Activated CD4-positive, alpha-beta T cell treated with anti-CD3 and anti-CD28 coated beads for 24 hours (primary cell): Measurements from ENCODE around the gene HEXD.
A peak's percentile ranks its signal among the peaks of the same experiment; 100 is the strongest.

Experiments
- DNase-seq, 2 donors: peaks; one replicate each; pipeline ENCODE4 v3.0.0-alpha.2; 2020; ENCODE audit warnings: low read depth in 2 of 2

Gene HEXD

DNA sequence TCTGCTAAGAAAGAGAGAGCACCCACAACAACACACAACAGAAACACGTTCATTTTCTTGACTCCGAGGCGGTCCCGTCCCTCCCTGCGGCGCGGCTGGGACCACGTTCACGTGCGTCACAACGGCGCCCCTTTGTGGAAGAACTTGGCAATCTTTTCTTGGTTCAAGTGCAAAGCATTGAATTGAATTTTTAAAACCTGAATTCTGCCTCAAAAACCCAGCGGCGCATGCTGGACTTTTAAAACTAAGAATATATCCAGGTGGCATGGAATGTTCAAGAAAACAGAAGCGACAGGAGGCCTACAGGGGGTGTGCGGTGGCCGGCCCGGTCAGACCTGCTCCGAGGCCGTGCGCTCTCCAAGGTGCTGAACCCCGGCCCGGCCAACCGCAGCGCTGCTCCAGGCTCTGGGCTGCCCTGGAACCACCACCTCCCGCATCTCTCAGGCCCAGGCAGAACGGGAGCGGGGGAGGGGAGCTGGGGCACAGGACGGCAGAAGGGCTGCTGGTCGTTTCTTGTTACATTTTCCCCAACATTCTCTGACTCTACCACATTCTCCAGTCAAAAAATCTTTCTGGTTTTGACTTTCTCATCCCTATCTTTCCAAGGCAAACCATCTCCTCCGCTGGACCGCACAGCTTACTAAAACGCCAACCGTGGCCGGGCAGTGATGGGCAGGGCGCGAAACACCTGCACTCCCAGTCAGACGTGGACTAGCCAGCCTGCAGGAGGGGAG is 3.4 kb upstream of the HEXD start:
- DNase-seq, result peak; percentile 62 to 69

DNA sequence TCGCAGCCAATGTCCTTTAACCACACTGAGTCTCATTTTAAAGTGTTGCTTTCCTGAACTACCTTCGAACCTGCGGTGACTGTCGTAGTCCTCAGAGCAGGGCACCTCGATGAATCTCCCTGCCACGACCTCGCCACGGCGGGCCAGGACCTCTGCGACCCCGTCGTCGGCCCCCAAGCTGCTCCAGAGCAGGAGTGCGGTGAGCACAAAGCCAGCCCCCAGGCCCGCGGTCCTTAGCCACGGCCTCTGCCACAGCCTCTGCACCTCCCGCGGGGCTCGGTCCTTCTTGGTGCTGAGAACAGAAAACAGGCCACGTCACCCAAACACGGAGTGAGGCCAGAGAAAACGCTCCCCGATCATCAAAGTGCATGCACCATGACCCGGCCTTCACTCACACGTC is 2.8 kb upstream of the HEXD start:
- DNase-seq, result no peak

DNA sequence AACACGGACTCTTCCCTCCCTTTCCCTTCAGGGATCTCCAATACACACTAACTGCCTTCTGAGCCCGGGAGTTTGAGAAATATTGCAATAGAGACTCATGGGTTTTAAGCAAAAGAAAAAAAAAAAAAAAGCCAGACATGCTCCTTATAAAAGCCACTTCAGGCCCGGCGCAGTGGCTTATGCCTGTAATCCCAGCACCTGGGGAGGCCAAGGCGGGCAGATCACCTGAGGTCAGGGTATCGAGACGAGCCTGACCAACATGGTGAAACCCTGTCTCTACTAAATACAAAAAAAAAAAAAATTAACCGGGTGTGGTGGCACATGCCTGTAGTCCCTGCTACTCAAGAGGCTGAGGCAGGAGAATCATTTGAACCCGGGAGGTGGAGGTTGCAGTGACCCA is 2.4 kb upstream of the HEXD start:
- DNase-seq, result no peak

DNA sequence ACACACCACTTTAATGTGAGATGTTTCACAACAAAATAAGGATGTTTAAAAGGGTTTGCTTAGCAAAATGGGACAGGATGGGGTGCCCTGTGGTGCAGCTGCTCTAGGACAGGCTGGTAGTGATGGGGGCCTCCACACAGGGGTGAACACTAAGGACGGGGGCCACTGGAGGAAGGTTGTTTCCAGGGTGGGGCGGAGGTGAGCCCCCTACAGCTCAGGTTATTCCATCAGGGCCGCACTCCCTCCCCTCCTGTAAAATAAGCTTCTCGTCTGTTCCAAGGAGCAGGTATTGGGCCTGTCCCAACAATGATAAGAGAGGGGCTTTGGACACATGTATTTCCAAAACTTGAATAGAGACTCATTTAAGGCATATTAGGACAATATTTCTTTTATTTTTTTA is 1.9 kb upstream of the HEXD start:
- no peak for DNase-seq

DNA sequence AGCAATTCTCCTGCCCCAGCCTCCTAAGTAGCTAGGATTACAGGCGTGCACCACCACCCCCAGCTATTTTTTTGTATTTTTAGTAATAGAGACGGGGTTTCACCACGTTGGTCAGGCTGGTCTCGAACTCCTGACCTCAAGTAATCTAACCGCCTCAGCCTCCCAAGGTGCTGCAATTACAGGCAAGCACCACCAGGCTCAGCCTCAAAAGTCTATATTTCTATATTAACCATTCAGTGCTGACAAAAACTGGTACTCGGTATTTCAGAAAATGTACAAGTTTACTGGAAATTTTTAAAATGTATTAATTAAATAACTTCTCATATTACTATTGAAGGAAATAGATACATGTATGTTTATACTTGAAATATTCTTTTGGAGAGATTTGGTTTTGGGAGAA is 1.4 kb upstream of the HEXD start:
- no peak for DNase-seq

DNA sequence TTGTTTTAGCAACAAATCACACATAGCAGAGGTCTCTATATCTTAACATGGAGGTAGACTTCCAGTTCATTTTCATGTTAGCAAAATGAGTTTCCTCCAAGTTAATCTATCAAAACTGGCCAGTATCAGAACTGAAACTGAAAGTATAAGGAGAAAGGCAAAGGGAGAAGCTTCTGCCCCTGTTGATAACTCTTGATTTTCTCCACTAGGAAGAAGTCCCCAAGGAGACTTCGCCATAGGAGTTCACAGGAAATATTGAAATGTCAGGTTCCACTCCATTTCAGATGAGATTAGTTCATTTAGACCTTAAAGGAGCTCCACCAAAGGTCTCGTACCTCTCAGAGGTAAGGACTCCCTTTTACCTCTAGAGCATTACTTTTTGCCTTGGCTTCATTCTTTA is 1.4 kb downstream of the HEXD start:
- no peak for DNase-seq

DNA sequence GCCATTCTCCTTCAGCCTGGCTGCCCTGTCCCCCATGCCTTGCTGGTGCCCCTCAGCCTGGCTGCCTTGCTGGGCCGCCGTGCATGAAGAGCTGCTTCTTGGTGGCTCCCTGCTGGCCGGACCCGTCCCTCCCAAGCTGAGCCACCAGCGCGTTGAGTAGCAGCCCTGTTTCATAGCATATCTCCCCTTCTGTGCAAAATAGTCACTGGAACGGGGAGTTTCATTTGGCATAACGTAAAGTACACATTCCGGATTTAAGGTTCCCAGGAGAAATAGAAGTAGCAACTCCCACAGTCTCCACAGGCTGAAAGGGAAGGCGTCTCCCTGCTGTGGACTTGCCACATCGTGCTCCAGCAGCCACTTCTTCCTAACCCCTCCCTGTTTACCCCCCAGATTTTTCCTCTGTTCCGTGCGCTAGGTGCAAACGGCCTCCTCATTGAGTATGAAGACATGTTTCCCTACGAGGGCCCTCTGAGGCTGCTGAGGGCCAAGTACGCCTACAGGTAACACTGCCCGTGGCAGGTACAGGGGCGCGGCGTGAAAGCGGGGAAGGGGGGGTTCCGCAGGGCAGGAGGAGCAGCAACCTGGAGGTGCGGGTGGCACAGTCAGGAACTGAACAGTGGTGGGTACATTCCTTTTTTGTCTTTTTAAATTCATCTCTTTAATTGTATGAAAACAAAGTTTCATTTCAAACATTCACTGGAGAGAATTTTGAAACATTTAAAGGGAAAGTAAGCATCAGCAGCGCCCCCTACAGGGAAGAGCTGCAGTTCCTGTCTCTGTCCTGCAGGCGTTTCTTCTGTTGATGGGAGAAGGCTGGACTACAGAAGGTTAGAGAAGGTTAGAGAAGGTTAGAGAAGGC is 6.1 kb downstream of the HEXD start:
- peak; percentile 39 to 56 for DNase-seq

DNA sequence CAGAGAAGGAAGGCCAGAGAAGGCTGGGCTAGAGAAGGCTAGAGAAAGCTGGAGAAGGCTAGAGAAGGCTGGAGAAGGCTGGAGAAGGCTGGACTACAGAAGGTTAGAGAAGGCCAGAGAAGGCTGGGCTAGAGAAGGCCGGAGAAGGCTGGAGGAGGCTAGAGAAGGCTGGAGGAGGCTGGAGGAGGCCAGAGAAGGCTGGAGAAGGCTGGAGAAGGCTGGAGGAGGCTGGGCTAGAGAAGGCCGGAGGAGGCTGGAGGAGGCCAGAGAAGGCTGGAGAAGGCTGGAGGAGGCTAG is 6.7 kb downstream of the HEXD start:
- DNase-seq, result no peak

DNA sequence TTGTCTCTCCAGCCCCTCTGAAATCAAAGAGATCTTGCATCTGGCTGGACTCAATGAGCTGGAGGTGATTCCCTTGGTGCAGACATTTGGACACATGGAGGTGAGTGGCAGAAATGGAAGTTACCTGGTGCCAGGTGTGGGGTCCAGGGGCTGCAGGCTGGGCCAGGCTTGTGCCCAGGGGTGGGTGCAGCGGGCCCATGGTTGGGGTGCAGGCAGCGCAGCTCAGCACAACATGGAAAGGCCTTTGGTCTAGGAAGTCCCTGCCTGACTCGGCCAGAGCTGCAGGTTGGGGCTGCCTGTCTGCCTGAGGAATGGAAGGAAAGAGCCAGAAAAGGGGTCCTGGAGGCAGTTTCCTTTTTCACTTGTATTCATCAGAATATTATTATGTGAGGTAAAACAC is 10.4 kb downstream of the HEXD start:
- DNase-seq, result no peak

DNA sequence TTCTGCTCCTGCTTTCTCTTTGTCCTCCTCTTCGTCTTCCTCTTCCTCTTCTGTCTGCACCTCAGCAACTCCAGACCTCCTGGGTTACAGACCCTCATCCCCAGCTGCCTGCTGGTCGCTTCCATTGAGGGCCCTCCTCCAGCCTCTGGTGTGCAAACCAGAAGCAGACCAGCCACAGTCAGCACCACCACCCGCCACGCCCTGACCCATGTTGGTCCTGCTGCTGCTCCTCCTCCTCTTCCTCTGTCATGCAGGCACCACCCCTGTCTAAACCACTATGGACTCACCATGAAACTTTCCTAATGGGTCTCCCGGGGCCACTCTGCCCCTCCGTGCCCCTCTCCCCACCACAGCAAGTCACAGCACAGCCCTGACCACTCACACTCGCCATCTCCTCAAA is 11.7 kb downstream of the HEXD start:
- DNase-seq, result no peak

DNA sequence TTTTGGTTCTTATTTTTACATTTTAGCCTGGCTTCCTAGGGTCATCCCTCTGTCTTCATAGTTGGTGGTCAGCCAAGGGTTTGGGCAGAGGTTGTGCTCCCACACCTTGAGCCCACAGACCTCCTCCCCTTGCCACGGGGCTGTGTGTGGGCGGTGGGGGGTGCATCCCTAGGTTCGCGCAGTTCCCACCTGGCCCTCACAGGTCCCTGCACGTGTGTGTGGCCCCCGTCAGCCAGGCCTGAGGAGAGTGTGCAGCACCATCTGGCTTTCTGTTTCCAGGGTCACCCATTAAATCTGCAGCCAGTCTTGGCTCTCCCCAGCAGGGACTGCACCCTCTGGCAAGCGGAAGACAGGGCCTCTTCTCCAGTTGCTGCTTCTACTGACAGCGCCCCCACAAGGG is 13.9 kb downstream of the HEXD start:
- no peak for DNase-seq

DNA sequence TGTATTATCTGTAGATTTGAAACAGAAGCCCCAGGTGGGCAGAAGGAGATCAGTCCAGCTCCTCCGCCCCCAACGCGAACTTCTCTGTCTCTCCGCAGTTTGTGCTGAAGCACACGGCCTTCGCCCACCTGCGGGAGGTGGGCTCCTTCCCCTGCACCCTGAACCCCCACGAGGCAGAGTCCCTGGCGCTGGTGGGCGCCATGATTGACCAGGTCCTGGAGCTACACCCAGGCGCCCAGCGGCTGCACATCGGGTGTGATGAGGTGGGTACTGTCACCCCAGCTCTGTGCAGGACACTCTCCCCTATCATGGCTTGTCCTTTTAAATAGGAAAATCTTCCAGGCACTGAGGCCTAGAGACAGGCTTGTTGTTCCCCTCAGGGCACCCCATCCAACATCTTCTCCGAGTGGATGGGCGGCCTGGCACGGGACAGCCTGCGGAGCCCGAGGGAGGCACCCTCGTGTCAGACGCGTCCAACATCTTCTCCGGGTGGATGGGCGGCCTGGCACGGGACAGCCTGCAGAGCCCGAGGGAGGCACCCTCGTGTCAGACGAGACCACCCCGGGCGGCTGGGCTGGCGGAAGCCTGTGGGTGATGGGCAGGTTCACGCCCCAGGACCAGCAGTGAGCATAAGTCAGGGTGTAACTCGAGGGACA is 15.5 kb downstream of the HEXD start:
- no peak for DNase-seq

DNA sequence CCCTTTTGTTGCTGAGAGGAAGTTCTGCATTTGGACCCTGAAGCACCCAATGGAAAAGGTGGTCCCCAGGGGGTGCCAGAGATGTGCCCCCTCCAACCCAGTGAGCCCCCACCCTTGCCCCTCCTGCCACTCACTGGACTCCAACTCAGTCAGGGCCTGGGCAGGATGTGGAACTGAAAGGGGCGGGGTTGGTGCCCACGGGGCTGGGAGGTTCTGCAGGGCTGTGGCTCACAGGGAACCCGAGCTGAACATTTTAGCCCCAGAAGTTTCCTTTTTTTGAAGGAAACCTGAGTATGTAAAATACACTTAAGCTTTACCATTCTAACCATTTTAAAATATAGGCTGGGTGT is 16.0 kb downstream of the HEXD start:
- no peak for DNase-seq

DNA sequence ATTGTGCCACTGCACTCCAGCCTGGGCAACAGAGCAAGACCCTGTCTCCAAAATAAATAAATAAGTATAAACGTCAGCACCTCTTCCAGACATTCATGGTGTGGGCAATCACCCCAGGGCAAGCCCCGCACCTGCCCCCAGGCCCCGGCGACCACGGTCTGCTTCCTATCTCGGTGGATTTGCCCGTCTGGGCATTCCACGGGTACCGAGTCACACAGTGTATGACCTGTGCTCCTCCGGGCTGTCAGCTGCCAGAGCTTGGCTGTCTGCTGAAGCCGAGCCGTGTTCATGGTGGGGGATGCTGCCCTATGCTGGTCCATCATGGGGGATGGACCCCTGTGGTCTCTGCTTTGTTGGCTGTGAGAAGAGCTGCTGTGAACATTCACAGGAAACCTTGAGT is 17.0 kb downstream of the HEXD start:
- DNase-seq, result no peak

DNA sequence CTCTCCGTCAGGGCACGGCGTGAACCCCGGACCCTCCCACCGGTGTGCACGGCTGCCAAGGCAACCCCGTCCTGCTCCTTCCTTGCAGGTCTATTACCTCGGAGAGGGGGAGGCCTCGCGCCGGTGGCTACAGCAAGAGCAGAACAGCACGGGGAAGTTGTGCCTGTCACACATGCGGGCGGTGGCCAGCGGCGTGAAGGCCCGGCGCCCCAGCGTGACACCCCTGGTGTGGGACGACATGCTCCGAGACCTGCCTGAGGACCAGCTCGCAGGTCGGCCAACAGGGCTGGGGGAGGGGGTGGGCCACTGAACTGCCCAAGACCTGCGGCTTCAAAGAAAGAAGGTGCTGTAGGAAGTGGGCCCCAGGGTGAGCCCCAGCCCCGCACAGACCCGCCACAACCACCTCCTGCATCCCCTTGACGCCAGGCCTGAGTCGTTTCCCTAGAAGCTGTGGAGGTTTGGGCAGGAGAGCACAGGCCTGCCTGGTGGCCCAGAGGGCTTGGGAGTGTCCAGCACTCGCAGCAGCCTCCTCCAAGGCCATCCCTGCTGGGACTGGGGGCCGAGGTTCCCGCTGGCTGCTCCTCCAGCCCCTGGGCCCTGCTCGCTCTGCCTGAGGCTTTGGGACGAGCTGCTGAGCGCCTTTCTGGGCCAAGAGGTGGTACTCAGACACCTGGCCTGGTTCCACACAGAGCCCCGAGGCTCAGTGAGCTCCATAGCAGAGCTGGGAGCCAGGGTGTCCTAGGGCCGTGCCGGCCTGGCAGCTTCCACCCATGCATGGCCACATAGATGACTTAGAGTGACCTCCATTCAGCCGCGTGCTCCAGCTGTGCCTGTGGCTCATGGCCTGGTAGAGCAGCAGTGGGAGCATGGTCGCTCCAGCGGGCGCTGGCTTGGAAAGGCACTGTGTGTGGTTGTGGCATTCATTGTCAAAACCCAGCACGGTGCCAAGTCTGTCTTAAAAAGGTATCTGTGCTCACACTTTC is 17.7 kb downstream of the HEXD start:
- DNase-seq, result no peak

DNA sequence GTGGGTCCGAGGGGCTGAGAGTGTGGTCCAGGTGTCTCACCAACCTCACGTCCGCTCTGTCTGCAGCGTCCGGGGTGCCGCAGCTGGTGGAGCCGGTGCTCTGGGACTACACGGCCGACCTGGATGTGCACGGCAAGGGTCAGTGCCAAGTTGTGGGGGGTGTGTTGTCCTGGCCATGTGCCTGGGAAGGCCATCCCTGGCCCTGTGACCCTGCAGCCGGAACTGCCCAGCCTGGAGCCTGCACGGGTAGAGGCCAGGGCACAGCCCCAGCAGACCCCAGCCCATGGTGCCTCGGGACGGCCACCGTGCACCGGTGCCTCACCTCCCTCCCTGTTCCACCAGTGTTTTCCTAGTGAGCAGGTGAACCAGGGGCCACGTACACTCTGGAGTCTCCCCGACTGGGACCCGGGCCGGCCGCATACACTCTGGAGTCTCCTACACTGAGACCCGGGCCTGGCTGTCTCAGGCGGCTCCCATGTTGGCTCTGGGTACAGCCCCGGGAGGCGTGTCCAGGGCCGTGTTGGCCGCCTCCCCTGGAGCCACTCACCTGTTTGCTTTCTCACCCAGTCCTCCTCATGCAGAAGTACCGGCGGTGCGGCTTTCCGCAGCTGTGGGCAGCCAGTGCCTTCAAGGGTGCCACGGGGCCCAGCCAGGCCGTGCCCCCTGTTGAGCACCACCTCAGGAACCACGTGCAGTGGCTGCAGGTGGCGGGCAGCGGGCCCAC is 18.6 kb downstream of the HEXD start:
- DNase-seq, result no peak

DNA sequence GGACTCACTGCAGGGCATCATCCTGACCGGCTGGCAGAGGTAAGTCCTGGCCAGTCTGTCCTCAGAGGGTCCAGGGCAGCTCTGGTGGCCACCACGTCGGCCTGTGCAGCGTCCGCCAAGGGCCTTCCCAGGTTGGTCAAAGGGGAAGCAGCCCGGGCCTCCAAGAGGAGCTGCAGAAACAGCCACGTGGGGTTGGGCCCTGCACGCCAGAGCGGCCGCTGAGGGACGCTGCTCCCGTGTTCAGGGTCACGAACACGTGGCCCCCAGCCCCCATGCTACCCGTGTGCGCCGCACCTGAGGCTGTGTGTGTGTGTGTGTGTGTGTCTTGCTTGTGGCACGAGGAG is 19.1 kb downstream of the HEXD start:
- no peak for DNase-seq

DNA sequence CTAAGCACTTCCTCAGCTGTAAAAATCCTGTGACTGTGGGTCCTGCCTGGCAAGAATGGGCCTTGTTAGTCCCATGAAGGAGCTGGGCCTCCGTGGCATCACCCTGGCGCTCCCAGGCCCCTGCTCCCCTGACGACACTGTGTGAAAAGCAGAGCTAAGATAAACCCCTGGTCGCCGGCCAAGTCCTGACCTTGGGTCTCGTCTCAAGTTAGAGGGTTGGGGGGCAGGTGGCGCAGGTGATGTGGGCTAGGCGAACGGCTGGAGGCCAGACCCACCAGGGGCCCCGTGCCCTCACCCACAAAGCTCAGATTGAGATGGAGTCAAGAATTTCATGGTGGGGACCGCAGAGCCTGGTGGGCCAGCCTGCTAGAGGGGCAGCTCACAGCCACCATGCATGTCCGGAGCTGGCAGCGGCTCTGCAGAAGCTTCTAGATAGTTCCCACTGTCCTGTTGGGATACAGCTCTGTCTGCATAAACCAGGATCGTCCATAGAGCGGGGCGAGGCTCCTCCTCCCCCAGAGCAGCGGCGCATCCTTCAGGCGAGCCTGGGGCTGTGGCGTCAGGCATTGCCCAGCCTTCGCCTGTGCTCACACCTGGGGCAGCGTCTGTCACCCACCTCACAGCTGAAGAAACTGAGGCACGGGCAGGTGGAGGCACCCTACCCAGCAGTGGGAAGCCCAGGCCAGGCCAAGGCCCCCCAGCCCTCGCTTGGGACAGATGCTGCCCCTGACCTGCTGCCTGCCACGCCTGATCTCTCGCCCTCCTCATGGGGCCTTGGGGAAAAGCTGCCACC is 20.4 kb downstream of the HEXD start:
- no peak for DNase-seq

DNA sequence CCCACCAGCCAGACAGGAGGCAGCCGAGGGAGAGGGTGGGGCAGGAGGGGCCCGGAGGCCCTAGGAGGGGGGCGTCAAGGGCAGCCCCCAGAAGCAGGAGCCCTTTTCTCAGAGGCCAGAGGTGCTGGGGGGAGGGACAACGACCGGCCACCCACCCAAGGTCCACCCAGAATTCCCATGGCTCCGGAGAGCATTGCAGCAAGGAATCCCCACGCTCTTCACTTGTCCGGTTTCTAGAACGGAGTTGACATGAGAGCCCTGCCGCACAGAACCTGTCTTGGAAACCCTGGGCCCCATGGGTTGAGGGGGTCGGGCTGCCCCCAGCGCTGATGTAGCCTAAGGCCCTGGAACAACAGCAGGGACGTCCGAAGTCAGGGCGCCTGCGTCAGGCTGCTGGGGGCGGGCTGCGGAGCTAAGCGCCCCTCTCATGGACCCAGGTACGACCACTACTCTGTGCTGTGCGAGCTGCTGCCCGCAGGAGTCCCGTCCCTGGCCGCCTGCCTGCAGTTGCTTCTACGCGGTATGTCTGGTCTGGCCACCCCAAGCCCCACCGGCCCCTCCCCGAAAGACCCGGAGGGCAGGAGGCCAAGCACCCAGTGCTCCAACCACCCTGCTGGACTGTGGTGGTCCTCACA is 21.2 kb downstream of the HEXD start:
- DNase-seq, result no peak

DNA sequence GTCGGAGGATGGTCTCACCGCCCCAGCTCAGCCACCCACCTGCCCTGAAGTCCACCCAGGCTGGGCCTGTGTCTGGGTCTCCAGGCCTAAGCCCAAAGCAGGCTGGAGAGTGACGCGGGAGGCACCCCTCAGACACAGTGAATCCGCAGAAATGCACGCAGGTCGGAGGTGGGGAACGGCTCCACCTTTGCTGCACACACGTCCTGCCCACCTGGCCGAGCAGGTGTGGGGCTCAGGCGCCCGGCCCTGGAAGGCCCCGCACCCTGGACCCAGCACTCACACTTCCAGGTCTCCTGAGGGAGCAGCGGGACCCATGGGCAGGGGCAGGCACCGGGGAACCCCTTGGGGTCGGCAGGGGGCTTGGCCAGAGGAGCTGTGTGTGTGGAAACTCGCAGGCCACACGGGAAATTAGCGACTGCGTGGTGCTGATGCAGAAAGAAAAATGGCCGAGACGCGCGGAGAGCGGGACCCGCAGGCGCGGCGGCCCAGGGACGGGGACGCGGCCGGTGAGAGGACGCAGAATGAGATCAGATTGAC is 21.8 kb downstream of the HEXD start:
- DNase-seq, result no peak
